KOPT-K1 (cell line): ENCODE measurements around the gene LRRC73.
"Not testable (repeated sequence)": the region's sequence is repeated elsewhere in the genome, so short reads cannot be mapped to it uniquely, and the experiment has no call there.

Source experiments
- H3K27ac ChIP-seq: fragments of 200-600 bp; sonication (generic); 2 replicates; pipeline ENCODE4 v1.5.1; 2016; ENCODE audit warnings: antibody characterized with exemption, mild to moderate bottlenecking, low read depth, low read length; ENCODE audit not compliant: poor library complexity, severe bottlenecking
- H3K36me3 ChIP-seq: fragments of 200-600 bp; sonication (generic); 2 replicates; pipeline ENCODE4 v1.5.1; 2017; ENCODE audit warnings: antibody characterized with exemption, mild to moderate bottlenecking, low read length, moderate library complexity; ENCODE audit not compliant: insufficient read depth
- H3K9me3 ChIP-seq: fragments of 200-600 bp; sonication (generic); 2 replicates; pipeline ENCODE4 v1.5.1; 2017; ENCODE audit warnings: antibody characterized with exemption, low read length, mild to moderate bottlenecking; ENCODE audit not compliant: insufficient read depth, poor library complexity, severe bottlenecking

Gene LRRC73

DNA sequence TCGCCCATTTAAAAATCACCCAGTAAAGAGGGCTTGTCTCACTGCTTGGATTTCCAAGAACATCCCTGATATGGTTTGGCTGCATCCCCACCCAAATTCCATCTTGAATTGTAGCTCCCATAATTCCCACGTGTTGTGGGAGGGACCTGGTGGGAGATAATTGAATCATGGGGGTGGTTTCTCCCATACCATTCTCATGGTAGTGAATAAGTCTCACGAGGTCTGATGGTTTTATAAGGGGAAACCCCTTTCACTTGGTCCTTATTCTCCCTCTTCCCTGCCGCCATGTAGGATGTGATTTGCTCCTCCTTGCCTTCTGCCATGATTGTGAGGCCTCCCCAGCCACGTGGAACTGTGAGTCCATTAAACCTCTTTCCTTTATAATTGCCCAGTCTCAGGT is 42.9 kb downstream of the LRRC73 start:
- H3K27ac ChIP-seq, H3K9me3 ChIP-seq, H3K36me3 ChIP-seq: not testable (repeated sequence)

DNA sequence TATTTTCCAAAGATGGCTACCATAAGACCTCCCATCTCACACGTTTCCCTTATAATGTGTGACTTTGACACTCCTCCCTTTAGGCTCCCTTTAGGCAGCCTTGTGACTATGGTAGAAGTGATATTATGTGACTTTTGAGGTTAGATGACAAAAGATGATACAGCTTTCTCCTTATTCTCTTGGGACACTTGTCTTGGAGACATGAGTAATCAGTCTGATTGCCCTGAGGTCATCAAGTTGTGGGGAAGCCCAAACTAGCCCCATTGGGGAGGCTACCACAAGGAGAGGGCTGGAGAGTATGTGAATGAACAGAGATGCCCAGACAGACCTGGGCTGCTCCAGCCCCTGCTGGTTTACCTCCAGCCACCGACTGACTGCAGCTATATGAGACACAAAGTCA is 44.2 kb downstream of the LRRC73 start:
- Histone ChIP-seq H3K9me3 (no peaks in the 10 kb centered on the region), H3K36me3 (no peaks in the 10 kb centered on the region), H3K27ac (no peak overlapping the region)

DNA sequence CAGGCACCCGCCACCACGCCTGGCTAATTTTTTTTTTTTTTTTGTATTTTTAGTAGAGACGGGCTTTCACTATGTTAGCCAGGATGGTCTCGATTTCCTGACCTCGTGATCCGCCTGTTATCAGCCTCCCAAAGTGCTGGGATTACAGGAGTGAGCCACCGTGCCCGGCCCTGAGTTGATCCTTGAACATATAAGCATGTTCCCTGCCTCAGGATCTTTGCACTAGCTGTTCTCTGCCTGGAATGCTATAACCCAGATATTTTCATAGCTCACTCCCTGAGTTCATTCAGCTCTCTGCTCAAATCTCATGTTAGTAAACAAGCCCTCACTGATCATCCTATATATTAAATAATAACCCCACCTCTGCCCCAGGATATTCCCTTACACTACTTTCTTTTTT is 45.8 kb downstream of the LRRC73 start:
- Histone ChIP-seq H3K27ac (no peak overlapping the region), H3K36me3 (no peaks in the 10 kb centered on the region), H3K9me3 (no peaks in the 10 kb centered on the region)

DNA sequence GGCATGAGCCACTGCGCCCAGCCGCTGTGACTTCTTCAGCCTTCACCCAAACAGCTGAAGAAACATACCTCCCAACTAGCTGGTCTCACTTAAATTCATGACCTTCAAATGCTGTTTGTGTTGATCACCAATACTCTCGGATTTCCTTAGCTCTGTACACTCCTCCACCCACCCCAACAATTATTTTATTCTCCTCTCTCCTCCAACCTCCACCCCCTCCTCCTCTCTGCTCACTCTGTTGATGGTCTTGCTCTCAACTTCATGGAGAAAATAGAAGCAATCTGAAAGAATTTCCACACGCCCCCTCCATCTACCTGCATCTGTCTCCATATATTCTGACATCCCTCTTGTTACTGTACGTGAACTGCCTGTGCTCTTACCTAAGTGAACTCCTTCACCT is 48.2 kb downstream of the LRRC73 start:
- Histone ChIP-seq H3K9me3 (no peaks in the 10 kb centered on the region), H3K27ac (no peak overlapping the region), H3K36me3 (no peaks in the 10 kb centered on the region)

DNA sequence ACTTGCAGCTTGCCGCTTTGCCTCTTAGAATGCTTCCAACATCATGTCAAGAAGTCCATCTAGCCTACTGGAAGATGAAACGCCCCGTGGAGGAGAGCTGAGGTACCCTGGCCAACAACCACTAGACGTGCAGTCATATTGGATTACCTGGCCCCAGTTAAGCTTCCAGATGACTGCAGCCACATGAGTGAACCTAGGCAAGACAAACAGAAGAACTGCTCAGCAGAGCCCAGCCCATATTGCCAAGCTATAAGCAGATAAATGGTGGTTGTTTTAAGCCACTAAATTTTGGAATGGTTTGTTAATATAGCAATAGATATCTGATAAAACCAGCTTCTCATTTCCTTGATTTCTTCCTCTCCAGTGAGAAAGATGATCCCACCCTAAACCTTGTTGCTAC is 50.1 kb downstream of the LRRC73 start:
- no peaks in the 10 kb centered on the region for H3K36me3 ChIP-seq
- H3K27ac ChIP-seq: no peak overlapping the region
- H3K9me3 ChIP-seq: no peaks in the 10 kb centered on the region

DNA sequence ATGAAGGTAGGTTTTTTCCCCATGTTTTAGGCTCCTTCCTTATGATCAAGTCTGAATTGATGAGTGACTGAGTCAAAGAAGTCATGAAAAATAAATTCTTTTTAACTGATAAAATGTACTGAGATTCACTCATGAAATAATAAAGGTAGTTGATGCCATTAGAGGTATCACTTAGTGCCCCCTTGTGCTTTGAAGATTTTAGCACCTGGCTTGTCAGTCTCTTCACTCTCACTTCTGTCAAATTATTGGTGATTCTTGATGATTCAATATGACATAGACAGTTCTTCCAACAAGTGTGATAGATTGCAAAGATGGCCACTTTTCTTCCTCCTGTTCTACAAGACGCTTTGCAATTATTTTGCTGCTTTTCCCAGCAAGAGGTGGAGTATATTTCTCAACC is 50.6 kb downstream of the LRRC73 start:
- H3K36me3 ChIP-seq: no peaks in the 10 kb centered on the region
- no peak overlapping the region for H3K27ac ChIP-seq
- no peaks in the 10 kb centered on the region for H3K9me3 ChIP-seq

DNA sequence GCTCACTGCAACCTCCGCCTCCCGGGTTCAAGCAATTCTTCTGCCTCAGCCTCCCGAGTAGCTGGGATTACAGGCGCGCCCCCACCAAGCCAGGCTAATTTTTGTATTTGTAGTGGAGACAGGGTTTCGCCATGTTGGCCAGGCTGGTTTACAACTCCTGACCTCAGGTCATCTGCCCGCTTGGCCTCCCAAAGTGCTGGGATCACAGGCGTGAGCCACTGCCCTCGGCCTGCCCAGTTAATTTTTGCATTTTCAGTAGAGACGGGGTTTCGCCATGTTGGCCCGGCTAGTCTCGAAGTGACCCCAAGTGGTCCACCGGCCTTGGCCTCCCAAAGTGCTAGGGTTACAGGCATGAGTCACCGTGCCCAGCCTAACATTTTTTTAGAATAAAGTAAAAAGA is 52.0 kb downstream of the LRRC73 start:
- not testable (repeated sequence) for H3K36me3 ChIP-seq, H3K27ac ChIP-seq, H3K9me3 ChIP-seq

DNA sequence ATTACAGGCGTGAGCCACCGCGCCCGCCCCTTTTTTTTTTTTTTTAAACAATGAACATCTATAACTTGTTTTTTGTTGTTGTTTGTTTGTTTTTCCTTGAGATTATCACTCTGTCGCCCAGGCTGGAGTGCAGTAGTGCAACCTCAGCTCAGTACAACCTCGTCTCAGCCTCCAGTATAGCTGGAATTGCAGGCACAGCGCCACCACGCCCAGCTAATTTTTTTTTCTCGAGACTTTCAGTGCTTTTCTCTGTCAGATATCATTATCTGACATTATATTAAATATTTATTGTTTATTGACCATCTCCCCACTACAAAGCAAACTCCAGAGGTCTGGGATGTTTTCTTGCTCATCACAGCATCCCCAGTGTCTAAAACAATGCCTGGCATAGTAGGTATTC is 52.5 kb downstream of the LRRC73 start:
- no peaks in the 10 kb centered on the region for H3K36me3 ChIP-seq
- H3K27ac ChIP-seq: no peak overlapping the region
- H3K9me3 ChIP-seq: no peaks in the 10 kb centered on the region
